Measurements from ENCODE around the gene SULF2. TPM values are rescaled to one million over a fixed set of nuclear protein-coding genes. Genes with fewer than 3 reads are reported as not detected.

Gene SULF2
- total and polyA plus RNA-seq, 2 of the 4 experiments (the other 2 are of a cell fraction), result 0.54 to 0.77 TPM

GRCh38 chr20:47667531-47668312, 117.6 kb downstream of the SULF2 start:
- no peaks in the 10 kb centered on the region for H3K9me3 ChIP-seq (ENCODE audit: control insufficient read depth, insufficient read depth, low read length)
- in situ Hi-C loops (cut with MboI; ENCODE audit: low sequenced_read_pairs), result loop anchor here (25.0 kb wide), 1 partner anchor 1245 kb away; the partner anchor contains the start of gene ARFGEF2

More at GRCh38 chr20:47667531-47668312, 117.6 kb downstream of the SULF2 start:
- CTCF ChIA-PET, result interaction anchor here (0.5 to 1.3 kb wide), 2 partner anchors 287 to 953 kb away, joined by 3 to 4 read pairs; no protein-coding TSS in a partner anchor
- no peak overlapping the region for H3K4me3 ChIP-seq (ENCODE audit: insufficient read depth, low read depth, low read length)
- H2AK9ac ChIP-seq (replicated peaks; ENCODE audit: low read depth, low read length, poor library complexity), result no peak overlapping the region
- POLR2A ChIA-PET (ENCODE audit: unreplicated experiment), result no interaction called here
- H2BK20ac ChIP-seq (ENCODE audit: low read depth, low read length), result no peak overlapping the region
- peaks cover 8% of the 10 kb centered on the region for H3K27me3 ChIP-seq (ENCODE audit: control insufficient read depth, insufficient read depth, low read length)
- BruUV-seq (replicated peaks), result no TSS peak
- no peak overlapping the region for H3K9ac ChIP-seq (ENCODE audit: low read depth, low read length)
- no peak overlapping the region for H3K4ac ChIP-seq (ENCODE audit: low read depth, low read length)
- no peak overlapping the region for H3K27ac ChIP-seq (ENCODE audit: insufficient read depth, low read length)
- no peaks in the 10 kb centered on the region for H3K4me1 ChIP-seq (ENCODE audit: control insufficient read depth, insufficient read depth, low read length)
- ATAC-seq (ENCODE audit: low read depth) (no peak), DNase-seq (no peak)
- intact Hi-C loops (cut with micrococcal nuclease), result no loop called here
- no peak overlapping the region for H2BK5ac ChIP-seq (ENCODE audit: low read depth, low read length, poor library complexity, severe bottlenecking)
- H3K14ac ChIP-seq (replicated peaks; ENCODE audit: low read depth, low read length), result no peak overlapping the region
- no peak overlapping the region for H4K8ac ChIP-seq (ENCODE audit: low read depth in 2 of 2, low read length in 2 of 2)
- TF ChIP-seq NFE2L2 (IDR thresholded peaks at IDR 0.05; ENCODE audit: low read depth, low read length) (no peak), MAFK (IDR thresholded peaks at IDR 0.05; ENCODE audit: low read depth, low read length) (no peak), RAD21 (IDR thresholded peaks at IDR 0.05; ENCODE audit: low read length) (no peak), CHD1 (IDR thresholded peaks at IDR 0.05; ENCODE audit: low read depth, low read length) (no peak), RCOR1 (IDR thresholded peaks at IDR 0.05; ENCODE audit: insufficient replicate concordance, low read length) (no peak), BHLHE40 (IDR thresholded peaks at IDR 0.05; ENCODE audit: low read depth, low read length) (no peak), MAZ (IDR thresholded peaks at IDR 0.05; ENCODE audit: borderline replicate concordance, low read depth, low read length) (no peak), SMC3 (IDR thresholded peaks at IDR 0.05; ENCODE audit: low read depth, low read length) (no peak), ELK1 (IDR thresholded peaks at IDR 0.05; ENCODE audit: borderline replicate concordance, low read depth, low read length) (no peak), MXI1 (IDR thresholded peaks at IDR 0.05; ENCODE audit: borderline replicate concordance, low read depth, low read length) (no peak), POLR2A (IDR thresholded peaks at IDR 0.05; ENCODE audit: low read depth, low read length) (no peak), USF2 (IDR thresholded peaks at IDR 0.05; ENCODE audit: low read depth, low read length) (no peak), CTCF (conservative IDR thresholded peaks at IDR 0.05; ENCODE audit: low read depth, low read length) (no peak)
- no peak overlapping the region for H2AK5ac ChIP-seq (ENCODE audit: low read depth, low read length)
- no peak overlapping the region for H2BK15ac ChIP-seq (ENCODE audit: low read depth, low read length)
- H4K5ac ChIP-seq (ENCODE audit: low read depth, low read length), result no peak overlapping the region
- no peak overlapping the region for H3K56ac ChIP-seq (ENCODE audit: extremely low read depth, insufficient read depth, low read length)
- H4K91ac ChIP-seq (ENCODE audit: insufficient read depth, low read depth, low read length), result no peak overlapping the region
- WGBS, 2 experiments (ENCODE audit: extremely low coverage in 2 of 2, insufficient read length in 1 of 2), result 83% methylated on average over 7 of the region's 19 CpGs; no CpG with 5 or more reads in 1 of the 2 experiments
- no peak overlapping the region for H3K4me2 ChIP-seq (ENCODE audit: low read depth, low read length)
- no peaks in the 10 kb centered on the region for H3K9me1 ChIP-seq (ENCODE audit: insufficient read depth, low read length)
- H3K36me3 ChIP-seq (ENCODE audit: control insufficient read depth, insufficient read depth, low read length), result peaks cover 4% of the 10 kb centered on the region; the same call in 1 of the 2 replicates
- no peak overlapping the region for H3K23ac ChIP-seq (ENCODE audit: low read depth, low read length)
- H4K20me1 ChIP-seq (ENCODE audit: insufficient read depth, low read length), result no peaks in the 10 kb centered on the region
- dilution Hi-C loops (cut with HindIII; ENCODE audit: low sequenced_read_pairs, unreplicated experiment), result no loop called here
- H3K18ac ChIP-seq (ENCODE audit: low read depth, low read length), result no peak overlapping the region
- no peak overlapping the region for H2AFZ ChIP-seq (replicated peaks; ENCODE audit: low read length, poor library complexity)
- H3K79me1 ChIP-seq (ENCODE audit: low read depth in 1 of 2, low read length in 2 of 2), result no peaks in the 10 kb centered on the region
- H2BK120ac ChIP-seq (ENCODE audit: low read depth, low read length), result no peak overlapping the region

Measured in IMR-90 (cell line).